Muscle of back (tissue), 10 donors: ENCODE results near the gene NAPB. TPM values are rescaled to one million over a fixed set of nuclear protein-coding genes. Genes with fewer than 3 reads are reported as not detected.

Experiments
- polyA plus RNA-seq, 10 donors: library from polyadenylated mRNA; unstranded; fragments of 120-200 nt; gene quantifications; one replicate each; pipeline ENCODE4 v1.2.1, GENCODE V29; 2013; ENCODE audit not compliant: insufficient read length in 10 of 10

NAPB gene
- polyA plus RNA-seq, 10 donors, result 5.0 to 12.9 (median 7.6) TPM

Other genes with a start within 250 kb of the NAPB start
- 10 to 100 TPM in 9 of 10 donors, 1 to 10 TPM in 1; 9.8 to 17.2 (median 12.4) TPM for gene NXT1, start 70.7 kb downstream of the NAPB start, polyA plus RNA-seq
- gene GZF1, start 59.3 kb downstream of the NAPB start, polyA plus RNA-seq, result 10 to 100 TPM in 7 of 10 donors, 1 to 10 TPM in 3; 8.1 to 14.8 (median 10.9) TPM
- gene CSTL1, start 18.2 kb upstream of the NAPB start, polyA plus RNA-seq, result not detected
- not detected for gene CST11, start 31.4 kb upstream of the NAPB start, polyA plus RNA-seq
- gene CST8, start 69.6 kb upstream of the NAPB start, polyA plus RNA-seq, result not detected
- not detected for gene CST9L, start 147.0 kb upstream of the NAPB start, polyA plus RNA-seq
- not detected for gene CST9, start 184.4 kb upstream of the NAPB start, polyA plus RNA-seq
- gene CST3, start 216.5 kb upstream of the NAPB start, polyA plus RNA-seq, result 100 to 1,000 TPM in 6 of 10 donors, 10 to 100 TPM in 4; 80.6 to 155 (median 110) TPM